Right forelimb (tissue), 1 donor: ENCODE measurements around the gene VRK1.

Experiments
- DNase-seq: peaks from one replicate; pipeline ENCODE4 v3.0.0-alpha.2; 2018

The VRK1 gene

GRCh38 chr14:96792003-96792402 lies 5.2 kb upstream of the VRK1 start:
- DNase-seq, result no peak

GRCh38 chr14:96792591-96792990 lies 4.6 kb upstream of the VRK1 start:
- no peak for DNase-seq

GRCh38 chr14:96793547-96793946 lies 3.6 kb upstream of the VRK1 start:
- DNase-seq, result no peak

- DNase-seq, result no peak
Measured at GRCh38 chr14:96795109-96795828, 1.9 kb upstream of the VRK1 start.

GRCh38 chr14:96797582-96798349 lies 584 bp downstream of the VRK1 start:
- DNase-seq, result no peak

DNA sequence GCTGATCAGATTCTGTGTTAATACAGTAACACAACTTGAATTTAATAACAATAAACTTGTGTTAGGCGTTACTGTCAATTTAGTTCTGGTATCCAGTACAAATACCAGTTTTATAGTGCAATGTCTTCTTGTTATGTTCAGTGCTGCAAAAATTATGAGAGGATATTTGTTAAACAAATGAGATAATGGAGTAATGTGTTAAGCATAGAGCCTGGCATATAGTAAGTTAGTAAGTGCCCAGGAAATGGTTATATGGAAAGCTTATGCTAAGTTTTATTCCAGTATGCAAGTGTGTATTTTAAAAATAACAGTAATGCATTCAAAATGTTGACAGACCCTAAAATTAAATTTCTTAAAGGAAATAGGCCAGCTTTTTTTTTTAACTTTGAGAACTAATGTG lies 1.8 kb downstream of the VRK1 start:
- DNase-seq, result no peak

DNA sequence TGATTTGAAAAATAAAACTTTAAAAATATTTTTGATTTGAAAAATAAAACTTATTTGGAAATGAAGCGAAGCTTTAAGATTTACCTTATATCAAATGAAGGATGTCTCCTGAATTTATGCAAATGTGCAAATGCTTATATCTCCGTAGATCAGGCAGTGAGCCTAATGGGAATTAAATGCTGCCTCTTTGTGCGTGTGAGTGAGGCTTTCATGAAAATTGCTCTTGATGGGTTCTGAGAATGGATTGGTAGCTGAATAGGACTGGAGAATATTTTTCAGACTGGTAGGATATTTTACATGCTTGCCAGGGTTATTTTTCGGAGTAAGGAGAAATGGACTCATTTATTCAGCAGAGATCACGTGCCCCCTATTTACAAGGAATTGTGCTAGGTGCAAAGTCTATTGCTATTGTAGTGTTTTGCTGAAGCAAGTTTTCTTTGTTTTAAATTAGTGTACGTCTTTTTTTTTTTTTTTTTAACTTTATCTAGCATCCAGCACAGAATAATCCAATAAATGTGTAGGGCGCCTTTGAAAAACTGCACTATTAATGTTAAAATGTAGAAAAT lies 2.4 kb downstream of the VRK1 start:
- no peak for DNase-seq

GRCh38 chr14:96801931-96802330 lies 4.7 kb downstream of the VRK1 start:
- DNase-seq, result no peak

DNA sequence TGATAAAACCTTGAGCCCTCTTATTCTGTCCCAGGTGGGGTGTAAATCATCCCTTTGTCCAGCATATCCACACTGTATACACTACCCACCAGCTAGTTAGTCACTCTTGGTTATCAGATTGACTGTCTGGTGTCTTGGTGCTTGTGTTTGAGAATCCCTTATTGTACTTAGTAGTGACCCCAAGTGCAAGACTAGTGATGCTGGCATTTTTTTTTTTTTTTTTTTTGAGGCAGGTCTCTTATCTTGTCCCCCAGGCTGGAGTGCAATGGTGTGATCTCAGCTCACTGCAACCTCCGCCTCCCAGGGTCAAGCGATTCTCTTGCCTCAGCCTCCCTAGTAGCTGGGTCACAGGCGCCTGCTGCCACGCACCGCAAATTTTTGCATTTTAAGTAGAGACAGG lies 5.8 kb downstream of the VRK1 start:
- no peak for DNase-seq

DNA sequence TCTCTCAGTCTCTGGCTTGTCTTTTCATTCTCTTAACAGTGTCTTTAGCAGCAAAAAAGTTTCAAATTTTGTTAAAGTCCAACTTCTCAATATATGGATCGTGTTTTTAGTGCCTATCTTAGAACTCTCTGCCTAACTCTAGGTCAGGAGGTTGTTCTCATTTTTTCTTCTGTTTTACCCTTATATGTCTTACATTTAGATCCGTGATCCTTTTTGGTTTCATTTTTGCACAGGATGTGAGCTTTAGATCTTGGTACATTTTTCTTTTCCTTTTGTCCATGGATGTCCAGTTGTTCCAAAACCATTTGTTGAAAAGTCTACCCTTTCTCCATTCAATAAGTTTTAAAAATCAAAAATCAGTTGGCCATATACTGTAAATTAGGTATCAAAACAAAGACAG lies 6.8 kb downstream of the VRK1 start:
- no peak for DNase-seq

GRCh38 chr14:96804895-96805294 lies 7.7 kb downstream of the VRK1 start:
- no peak for DNase-seq

DNA sequence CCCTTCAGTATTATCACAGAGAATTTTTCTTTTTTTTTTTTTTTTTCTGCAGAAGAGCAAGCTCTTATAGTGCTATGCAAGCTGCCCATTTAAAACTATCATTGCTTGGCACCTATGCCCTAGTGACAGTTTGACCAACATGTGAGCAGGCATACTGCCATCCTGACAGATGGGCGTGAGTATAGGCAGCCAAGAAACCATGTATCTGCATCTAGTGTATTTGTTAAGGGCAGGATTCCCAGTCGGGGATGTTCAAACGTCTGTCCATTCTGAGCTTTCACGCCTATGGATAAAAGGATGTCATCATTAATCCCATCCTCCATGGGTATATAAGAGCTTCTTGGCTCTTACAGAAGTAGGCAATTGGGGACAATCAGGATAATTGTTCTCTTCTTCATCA lies 8.8 kb downstream of the VRK1 start:
- DNase-seq, result no peak

GRCh38 chr14:96806836-96807235 lies 9.7 kb downstream of the VRK1 start:
- no peak for DNase-seq

GRCh38 chr14:96808619-96809406 lies 11.6 kb downstream of the VRK1 start:
- no peak for DNase-seq

GRCh38 chr14:96811265-96811664 lies 14.1 kb downstream of the VRK1 start:
- DNase-seq, result no peak

DNA sequence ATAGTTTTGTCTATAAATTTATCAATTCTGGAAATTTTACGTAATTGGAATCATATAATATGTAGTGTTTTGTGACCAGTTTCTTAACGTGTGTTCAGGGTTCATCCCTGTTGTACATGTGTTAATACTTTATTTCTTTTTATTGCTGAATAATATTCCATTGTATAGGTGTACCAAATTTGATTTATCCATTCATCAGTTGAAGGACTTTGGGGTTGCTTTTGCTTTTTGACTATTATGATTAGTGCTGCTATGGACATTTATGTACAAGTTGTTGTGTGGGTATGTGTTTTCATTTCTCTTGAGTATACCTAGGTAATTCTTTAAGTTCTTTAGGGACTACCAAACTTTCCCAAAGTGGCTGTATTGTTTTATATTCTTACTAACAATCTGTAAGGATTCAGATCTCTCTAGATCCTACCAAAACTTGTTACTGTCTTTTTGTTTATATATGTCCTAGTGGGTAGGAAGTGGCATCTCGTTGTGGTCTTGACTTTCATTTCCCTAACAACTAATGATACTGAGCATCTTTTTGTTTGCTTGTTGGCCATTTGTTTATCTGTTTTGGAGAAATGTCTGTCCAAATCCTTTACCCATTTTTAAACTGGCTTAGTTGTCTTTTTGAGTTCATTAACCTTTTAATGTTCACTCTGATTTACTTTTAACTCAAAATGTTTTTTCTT lies 14.9 kb downstream of the VRK1 start:
- no peak for DNase-seq

GRCh38 chr14:96816281-96816680 lies 19.1 kb downstream of the VRK1 start:
- no peak for DNase-seq

DNA sequence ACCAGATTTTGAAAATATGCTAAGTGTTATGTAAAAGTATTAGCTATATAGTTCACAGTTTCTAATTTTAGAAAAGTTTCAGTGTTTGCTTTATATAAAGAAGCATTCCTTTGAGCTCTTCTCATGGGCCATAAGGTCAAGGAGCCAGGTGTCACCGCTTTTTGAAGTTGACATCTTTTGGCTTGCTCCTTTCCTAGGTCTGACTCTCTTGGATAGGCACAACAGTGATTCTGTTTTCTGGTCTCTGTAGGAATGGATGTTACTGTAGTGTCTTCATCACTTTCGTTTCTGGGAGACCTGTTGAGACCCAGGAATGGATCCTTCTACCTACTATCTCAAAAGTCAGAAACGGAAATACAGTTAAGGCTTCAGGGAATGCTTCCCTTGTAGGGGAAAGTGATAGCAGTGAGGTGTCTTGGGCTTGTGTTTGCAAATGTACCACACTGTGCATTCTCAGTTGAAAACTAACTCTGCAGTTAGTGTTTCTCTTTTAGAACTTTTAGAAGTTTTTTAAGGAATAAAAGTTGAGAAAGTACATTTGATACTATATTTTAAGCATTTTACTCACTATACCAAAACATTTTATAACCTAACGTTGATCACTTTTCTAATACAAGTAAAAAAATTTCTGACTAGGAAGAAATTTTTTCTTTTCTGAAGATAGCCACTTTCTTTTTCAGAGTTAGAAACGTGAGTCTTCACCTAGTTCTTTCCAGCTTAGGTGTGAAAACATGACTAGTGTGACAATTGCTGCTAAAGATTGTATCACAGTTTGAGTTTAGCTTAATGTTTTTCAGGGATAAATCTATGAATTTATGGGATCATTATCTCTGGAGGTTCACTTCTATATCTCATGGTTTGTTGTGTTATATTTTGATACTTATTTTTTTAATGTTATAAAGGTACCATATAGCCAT lies 20.8 kb downstream of the VRK1 start:
- DNase-seq, result no peak

GRCh38 chr14:96821501-96821900 lies 24.3 kb downstream of the VRK1 start:
- no peak for DNase-seq

GRCh38 chr14:96823652-96824051 lies 26.5 kb downstream of the VRK1 start:
- DNase-seq, result no peak

DNA sequence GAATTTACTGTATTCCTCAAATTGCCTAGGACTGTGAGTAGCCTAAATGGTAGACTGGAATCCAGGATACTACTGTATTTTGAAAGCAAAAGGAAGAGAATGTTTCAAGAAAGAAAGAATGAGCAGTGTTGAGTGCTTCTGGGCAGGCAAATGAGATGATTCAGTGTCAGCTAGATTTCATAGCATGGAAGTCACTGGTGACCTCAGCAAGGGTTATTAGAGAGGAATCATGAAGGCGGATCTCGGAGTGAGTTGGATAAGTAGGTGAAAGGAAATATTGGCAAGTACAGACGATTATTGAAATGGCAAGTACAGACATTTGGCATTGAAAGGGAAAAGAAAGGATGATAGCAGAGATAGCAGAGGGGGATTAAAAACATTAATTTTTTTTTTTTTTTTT lies 27.1 kb downstream of the VRK1 start:
- no peak for DNase-seq

DNA sequence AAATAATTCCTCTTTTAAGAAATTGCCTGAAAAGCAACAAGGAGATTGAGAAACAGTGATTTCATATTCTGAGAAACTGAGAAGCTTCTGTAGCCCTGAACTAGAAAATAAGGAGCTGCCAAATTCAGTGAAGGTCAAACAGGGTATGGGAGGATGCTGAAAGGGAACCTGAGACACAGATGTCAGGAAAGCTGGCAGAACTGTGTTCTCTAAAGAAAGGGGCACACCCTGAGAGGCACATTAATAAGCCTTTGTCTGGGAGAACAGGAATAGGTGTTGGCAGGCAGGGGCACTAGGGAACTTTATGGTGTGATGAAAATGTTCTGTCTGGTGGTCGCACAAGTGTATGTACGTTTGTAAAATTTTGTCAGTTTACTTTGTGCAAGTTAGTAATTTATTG lies 29.6 kb downstream of the VRK1 start:
- no peak for DNase-seq
